Choroid plexus epithelial cell (primary cell): ENCODE data around the gene SDR42E2.

Source experiments
- DNase-seq: peaks from one replicate; pipeline ENCODE4 v3.0.0-alpha.2; 2010; ENCODE audit warnings: low read depth
- H3K4me3 ChIP-seq: 2 replicates; pipeline ENCODE4 v1.5.1; 2011; ENCODE audit warnings: low read depth, mild to moderate bottlenecking, control low read depth, low read length, moderate library complexity
- TF ChIP-seq, protein P1 (sequence below): conservative IDR thresholded peaks from 2 replicates; pipeline ENCODE4 v1.5.1; 2011; ENCODE audit warnings: low read depth, mild to moderate bottlenecking, control low read depth, inconsistent platforms, low read length, moderate library complexity

Gene SDR42E2

GRCh38 chr16:22190081-22190775 lies 27.9 kb downstream of the SDR42E2 start:
- TF ChIP-seq, protein P1, sequence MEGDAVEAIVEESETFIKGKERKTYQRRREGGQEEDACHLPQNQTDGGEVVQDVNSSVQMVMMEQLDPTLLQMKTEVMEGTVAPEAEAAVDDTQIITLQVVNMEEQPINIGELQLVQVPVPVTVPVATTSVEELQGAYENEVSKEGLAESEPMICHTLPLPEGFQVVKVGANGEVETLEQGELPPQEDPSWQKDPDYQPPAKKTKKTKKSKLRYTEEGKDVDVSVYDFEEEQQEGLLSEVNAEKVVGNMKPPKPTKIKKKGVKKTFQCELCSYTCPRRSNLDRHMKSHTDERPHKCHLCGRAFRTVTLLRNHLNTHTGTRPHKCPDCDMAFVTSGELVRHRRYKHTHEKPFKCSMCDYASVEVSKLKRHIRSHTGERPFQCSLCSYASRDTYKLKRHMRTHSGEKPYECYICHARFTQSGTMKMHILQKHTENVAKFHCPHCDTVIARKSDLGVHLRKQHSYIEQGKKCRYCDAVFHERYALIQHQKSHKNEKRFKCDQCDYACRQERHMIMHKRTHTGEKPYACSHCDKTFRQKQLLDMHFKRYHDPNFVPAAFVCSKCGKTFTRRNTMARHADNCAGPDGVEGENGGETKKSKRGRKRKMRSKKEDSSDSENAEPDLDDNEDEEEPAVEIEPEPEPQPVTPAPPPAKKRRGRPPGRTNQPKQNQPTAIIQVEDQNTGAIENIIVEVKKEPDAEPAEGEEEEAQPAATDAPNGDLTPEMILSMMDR = no peak

GRCh38 chr16:22190776-22191531 lies 28.6 kb downstream of the SDR42E2 start:
- H3K4me3 ChIP-seq = peak overlapping the region; percentile 69
- TF ChIP-seq, protein P1 = no peak
- peak; percentile 100 for DNase-seq

More at GRCh38 chr16:22190081-22190775, 27.9 kb downstream of the SDR42E2 start:
- H3K4me3 ChIP-seq = peak overlapping the region; percentile 70
- peak; percentile 100 for DNase-seq

- peak; percentile 46 for DNase-seq
- TF ChIP-seq, protein P1 = no peak
- peak overlapping the region; percentile 69 for H3K4me3 ChIP-seq
These were observed 29.4 kb downstream of the SDR42E2 start for GRCh38 chr16:22191532-22192260.

- DNase-seq = peak; percentile 98
- TF ChIP-seq, protein P1 = no peak
- H3K4me3 ChIP-seq = peak overlapping the region; percentile 39
These were observed 30.2 kb downstream of the SDR42E2 start for GRCh38 chr16:22192261-22193062.

- TF ChIP-seq, protein P1 = no peak
- no peak for DNase-seq
- H3K4me3 ChIP-seq = no peak overlapping the region
These were observed 30.7 kb downstream of the SDR42E2 start for GRCh38 chr16:22193063-22193411.

DNA sequence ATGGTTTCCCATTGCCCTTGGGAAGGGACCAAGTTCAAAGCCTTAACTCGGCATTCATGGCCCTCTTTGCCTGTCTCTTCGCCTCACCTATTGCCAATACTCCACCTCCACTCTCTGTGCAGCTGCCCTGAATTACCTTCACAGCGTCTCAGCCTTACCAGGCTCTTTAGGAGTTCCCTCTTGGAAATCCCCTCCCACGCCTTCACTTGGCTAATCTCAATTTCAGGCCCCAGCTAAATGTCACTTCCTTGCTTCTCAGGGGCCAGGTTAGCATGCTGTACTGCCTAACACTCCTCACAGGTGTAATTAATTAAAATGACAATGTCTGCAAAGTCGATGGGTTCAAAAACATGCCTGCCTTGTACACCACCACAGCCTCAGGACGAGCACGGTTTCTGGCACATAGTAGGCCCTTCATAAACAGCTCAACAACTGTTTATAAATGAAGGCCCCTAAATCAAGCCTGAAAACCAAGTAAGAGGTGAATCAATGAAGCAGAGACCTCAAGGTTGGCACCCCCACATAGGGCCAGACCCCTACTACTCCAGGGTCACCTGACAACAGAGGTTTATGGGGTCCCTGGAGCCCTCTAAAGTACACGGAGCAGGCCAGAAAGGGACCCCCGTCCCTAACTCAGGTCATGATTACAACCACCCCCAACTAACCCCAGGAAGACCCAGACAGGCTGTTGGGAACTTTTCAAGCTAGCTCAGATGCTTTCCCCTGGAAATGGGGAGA lies 32.6 kb downstream of the SDR42E2 start:
- no peak overlapping the region for H3K4me3 ChIP-seq
- no peak for DNase-seq
- TF ChIP-seq, protein P1 = no peak
